HG03354 (cell line): ENCODE data around the gene TRIM65.
"Not testable (repeated sequence)": the region's sequence is repeated elsewhere in the genome, so short reads cannot be mapped to it uniquely, and the experiment has no call there.

ENCODE experiments used
- ATAC-seq: cut with Tn5 transposase; IDR thresholded peaks from one replicate; pipeline ENCODE4 v1.9.1; 2021; ENCODE audit warnings: mild to moderate bottlenecking; ENCODE audit not compliant: unreplicated experiment, poor library complexity, severe bottlenecking

TRIM65 gene

GRCh38 chr17:75898791-75899190 is 2.0 kb upstream of the TRIM65 start:
- no peak for ATAC-seq

GRCh38 chr17:75898065-75898464 is 1.3 kb upstream of the TRIM65 start:
- no peak for ATAC-seq

- no peak for ATAC-seq
These were observed 639 bp upstream of the TRIM65 start for GRCh38 chr17:75897160-75898019.

- ATAC-seq: no peak
These were observed 1.2 kb downstream of the TRIM65 start for GRCh38 chr17:75895370-75896155.

- no peak for ATAC-seq
These were observed 2.6 kb downstream of the TRIM65 start for GRCh38 chr17:75894049-75894733.

GRCh38 chr17:75893305-75894048 is 3.3 kb downstream of the TRIM65 start:
- ATAC-seq: no peak

- no peak for ATAC-seq
These were observed 4.1 kb downstream of the TRIM65 start for GRCh38 chr17:75892556-75893224.

- ATAC-seq: no peak
These were observed 4.9 kb downstream of the TRIM65 start for GRCh38 chr17:75891605-75892555.

GRCh38 chr17:75891022-75891604 is 5.6 kb downstream of the TRIM65 start:
- no peak for ATAC-seq

- ATAC-seq: no peak
These were observed 7.3 kb downstream of the TRIM65 start for GRCh38 chr17:75889454-75889853.

GRCh38 chr17:75888484-75888883 is 8.3 kb downstream of the TRIM65 start:
- no peak for ATAC-seq

GRCh38 chr17:75885860-75886259 is 10.9 kb downstream of the TRIM65 start:
- not testable (repeated sequence) for ATAC-seq

GRCh38 chr17:75885431-75885830 is 11.3 kb downstream of the TRIM65 start:
- no peak for ATAC-seq

- no peak for ATAC-seq
These were observed 14.9 kb downstream of the TRIM65 start for GRCh38 chr17:75881678-75882454.

- no peak for ATAC-seq
These were observed 16.5 kb downstream of the TRIM65 start for GRCh38 chr17:75880266-75880665.

- ATAC-seq: no peak
These were observed 18.4 kb downstream of the TRIM65 start, which contains the start of gene TRIM47 for GRCh38 chr17:75878174-75878998. TSS of gene TRIM47 (minus strand) at chr17:75878581. CDS start at chr17:75878548, 33 bp downstream.
